Measurements from ENCODE around the gene MNAT1.
"Not testable (repeated sequence)": the region's sequence is repeated elsewhere in the genome, so short reads cannot be mapped to it uniquely, and the experiment has no call there.

Gene MNAT1

GRCh38 chr14:60760644-60761364 lies 26.2 kb downstream of the MNAT1 start:
- Histone ChIP-seq H3K36me3 (ENCODE audit: insufficient read depth, low read length) (no peaks in the 10 kb centered on the region), H3K9ac (ENCODE audit: low read depth, low read length) (no peak overlapping the region), H3K4me1 (ENCODE audit: insufficient read depth, low read length) (peaks cover 41% of the 10 kb centered on the region), H3K9me3 (ENCODE audit: control insufficient read depth, insufficient read depth, low read length) (no peaks in the 10 kb centered on the region)

- Histone ChIP-seq H3K4me1 (ENCODE audit: insufficient read depth, low read length) (no peaks in the 10 kb centered on the region), H3K9me3 (ENCODE audit: control insufficient read depth, insufficient read depth, low read length) (no peaks in the 10 kb centered on the region), H3K36me3 (ENCODE audit: insufficient read depth, low read length) (no peaks in the 10 kb centered on the region), H3K9ac (ENCODE audit: low read depth, low read length) (no peak overlapping the region)
Observed at GRCh38 chr14:60768602-60769001, 34.0 kb downstream of the MNAT1 start.

- Histone ChIP-seq H3K36me3 (ENCODE audit: insufficient read depth, low read length) (no peaks in the 10 kb centered on the region), H3K9me3 (ENCODE audit: control insufficient read depth, insufficient read depth, low read length) (no peaks in the 10 kb centered on the region), H3K4me1 (ENCODE audit: insufficient read depth, low read length) (no peaks in the 10 kb centered on the region), H3K9ac (ENCODE audit: low read depth, low read length) (no peak overlapping the region)
Observed at GRCh38 chr14:60771117-60771516, 36.6 kb downstream of the MNAT1 start.

GRCh38 chr14:60773558-60773957 lies 39.0 kb downstream of the MNAT1 start:
- no peak overlapping the region for H3K9ac ChIP-seq (ENCODE audit: low read depth, low read length)
- H3K36me3 ChIP-seq (ENCODE audit: insufficient read depth, low read length): no peaks in the 10 kb centered on the region
- no peaks in the 10 kb centered on the region for H3K4me1 ChIP-seq (ENCODE audit: insufficient read depth, low read length)
- H3K9me3 ChIP-seq (ENCODE audit: control insufficient read depth, insufficient read depth, low read length): no peaks in the 10 kb centered on the region

GRCh38 chr14:60775296-60775695 lies 40.7 kb downstream of the MNAT1 start:
- H3K36me3 ChIP-seq (ENCODE audit: insufficient read depth, low read length): no peaks in the 10 kb centered on the region
- no peaks in the 10 kb centered on the region for H3K4me1 ChIP-seq (ENCODE audit: insufficient read depth, low read length)
- no peak overlapping the region for H3K9ac ChIP-seq (ENCODE audit: low read depth, low read length)
- H3K9me3 ChIP-seq (ENCODE audit: control insufficient read depth, insufficient read depth, low read length): no peaks in the 10 kb centered on the region

- no peak overlapping the region for H3K9ac ChIP-seq (ENCODE audit: low read depth, low read length)
- no peaks in the 10 kb centered on the region for H3K4me1 ChIP-seq (ENCODE audit: insufficient read depth, low read length)
- H3K36me3 ChIP-seq (ENCODE audit: insufficient read depth, low read length): no peaks in the 10 kb centered on the region
- H3K9me3 ChIP-seq (ENCODE audit: control insufficient read depth, insufficient read depth, low read length): no peaks in the 10 kb centered on the region
Observed at GRCh38 chr14:60777856-60778578, 43.5 kb downstream of the MNAT1 start.

- not testable (repeated sequence) for H3K36me3 ChIP-seq (ENCODE audit: insufficient read depth, low read length); H3K4me1 ChIP-seq (ENCODE audit: insufficient read depth, low read length); H3K9ac ChIP-seq (ENCODE audit: low read depth, low read length); H3K9me3 ChIP-seq (ENCODE audit: control insufficient read depth, insufficient read depth, low read length)
Observed at GRCh38 chr14:60779745-60780514, 45.4 kb downstream of the MNAT1 start.

GRCh38 chr14:60780558-60780957 lies 46.0 kb downstream of the MNAT1 start:
- H3K4me1 ChIP-seq (ENCODE audit: insufficient read depth, low read length); H3K36me3 ChIP-seq (ENCODE audit: insufficient read depth, low read length); H3K9me3 ChIP-seq (ENCODE audit: control insufficient read depth, insufficient read depth, low read length); H3K9ac ChIP-seq (ENCODE audit: low read depth, low read length): not testable (repeated sequence)

- Histone ChIP-seq H3K36me3 (ENCODE audit: insufficient read depth, low read length) (no peaks in the 10 kb centered on the region; the same call in 1 of the 2 replicates), H3K9me3 (ENCODE audit: control insufficient read depth, insufficient read depth, low read length) (no peaks in the 10 kb centered on the region), H3K9ac (ENCODE audit: low read depth, low read length) (no peak overlapping the region), H3K4me1 (ENCODE audit: insufficient read depth, low read length) (peaks cover 12% of the 10 kb centered on the region; the same call in 1 of the 2 replicates)
Observed at GRCh38 chr14:60786905-60787304, 52.3 kb downstream of the MNAT1 start.

GRCh38 chr14:60789656-60790055 lies 55.1 kb downstream of the MNAT1 start:
- Histone ChIP-seq H3K9me3 (ENCODE audit: control insufficient read depth, insufficient read depth, low read length) (no peaks in the 10 kb centered on the region), H3K36me3 (ENCODE audit: insufficient read depth, low read length) (no peaks in the 10 kb centered on the region; the same call in 1 of the 2 replicates), H3K4me1 (ENCODE audit: insufficient read depth, low read length) (peaks cover 12% of the 10 kb centered on the region; the same call in 1 of the 2 replicates), H3K9ac (ENCODE audit: low read depth, low read length) (no peak overlapping the region)

- Histone ChIP-seq H3K36me3 (ENCODE audit: insufficient read depth, low read length) (no peaks in the 10 kb centered on the region; the same call in 1 of the 2 replicates), H3K4me1 (ENCODE audit: insufficient read depth, low read length) (peaks cover 12% of the 10 kb centered on the region; the same call in 1 of the 2 replicates), H3K9me3 (ENCODE audit: control insufficient read depth, insufficient read depth, low read length) (no peaks in the 10 kb centered on the region), H3K9ac (ENCODE audit: low read depth, low read length) (no peak overlapping the region)
Observed at GRCh38 chr14:60790850-60791249, 56.3 kb downstream of the MNAT1 start.

- H3K9me3 ChIP-seq (ENCODE audit: control insufficient read depth, insufficient read depth, low read length): no peaks in the 10 kb centered on the region
- no peaks in the 10 kb centered on the region for H3K4me1 ChIP-seq (ENCODE audit: insufficient read depth, low read length)
- H3K9ac ChIP-seq (ENCODE audit: low read depth, low read length): no peak overlapping the region
- no peaks in the 10 kb centered on the region; the same call in 1 of the 2 replicates for H3K36me3 ChIP-seq (ENCODE audit: insufficient read depth, low read length)
Observed at GRCh38 chr14:60796434-60796833, 61.9 kb downstream of the MNAT1 start.

- H3K4me1 ChIP-seq (ENCODE audit: insufficient read depth, low read length): no peaks in the 10 kb centered on the region
- H3K9me3 ChIP-seq (ENCODE audit: control insufficient read depth, insufficient read depth, low read length): no peaks in the 10 kb centered on the region
- H3K9ac ChIP-seq (ENCODE audit: low read depth, low read length): no peak overlapping the region
- no peaks in the 10 kb centered on the region; the same call in 1 of the 2 replicates for H3K36me3 ChIP-seq (ENCODE audit: insufficient read depth, low read length)
Observed at GRCh38 chr14:60800409-60800808, 65.8 kb downstream of the MNAT1 start.

- no peaks in the 10 kb centered on the region for H3K36me3 ChIP-seq (ENCODE audit: insufficient read depth, low read length)
- H3K9ac ChIP-seq (ENCODE audit: low read depth, low read length): no peak overlapping the region
- no peaks in the 10 kb centered on the region for H3K4me1 ChIP-seq (ENCODE audit: insufficient read depth, low read length)
- no peaks in the 10 kb centered on the region for H3K9me3 ChIP-seq (ENCODE audit: control insufficient read depth, insufficient read depth, low read length)
Observed at GRCh38 chr14:60803871-60804270, 69.3 kb downstream of the MNAT1 start.
